ENCODE measurements around the gene ITIH1. TPM values are rescaled to one million over a fixed set of nuclear protein-coding genes. Genes with fewer than 3 reads are reported as not detected.

ITIH1 gene
- total and polyA plus RNA-seq, 2 experiments from 2014 or later: not detected

DNA sequence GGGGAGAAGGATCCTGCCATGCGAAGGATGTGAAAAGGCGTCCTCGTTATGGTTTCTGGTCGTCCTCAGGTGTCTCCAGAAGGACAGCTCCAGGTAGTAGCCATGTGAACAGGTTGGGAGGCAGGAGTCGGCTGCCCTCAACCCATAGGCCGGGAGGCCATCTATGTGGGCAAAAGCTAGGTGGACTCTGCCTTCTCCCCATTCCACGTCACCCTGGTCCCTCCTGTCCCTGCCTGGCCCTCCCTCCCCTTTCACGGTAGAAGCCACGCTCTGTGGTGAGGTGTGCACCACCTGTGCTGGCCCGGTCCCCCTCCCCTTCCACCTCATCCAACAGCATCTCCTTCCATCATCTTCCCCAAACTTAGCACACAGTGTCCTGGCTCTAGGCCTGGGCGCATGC, 33.5 kb downstream of the ITIH1 start:
- Histone ChIP-seq H3K4me3 (no peak overlapping the region), H3K9me2 (ENCODE audit: insufficient read depth) (no peaks in the 10 kb centered on the region), H3K27me3 (replicated peaks; ENCODE audit: insufficient read depth) (no peaks in the 10 kb centered on the region), H2AFZ (no peak overlapping the region), H3K79me2 (ENCODE audit: insufficient read depth) (no peaks in the 10 kb centered on the region), H4K20me1 (ENCODE audit: insufficient read depth) (no peaks in the 10 kb centered on the region), H3K27ac (no peak overlapping the region), H3K9ac (no peak overlapping the region), H3K4me1 (ENCODE audit: insufficient read depth) (no peaks in the 10 kb centered on the region), H3K4me2 (ENCODE audit: unreplicated experiment) (no peak overlapping the region), H3K9me3 (ENCODE audit: low read depth) (no peaks in the 10 kb centered on the region), H3K36me3 (ENCODE audit: low read depth) (no peaks in the 10 kb centered on the region), H3F3A (ENCODE audit: insufficient read depth) (no peaks in the 10 kb centered on the region)
- no peak for DNase-seq
- 76 to 82% methylated on average over 11 of the region's 11 CpGs for WGBS, 2 experiments (ENCODE audit: low coverage in 1 of 2, low lambda C conversion rate in 2 of 2, missing lambda C conversion rate in 2 of 2)
- TF ChIP-seq EZH2 (IDR thresholded peaks at IDR 0.05; ENCODE audit: insufficient read depth, poor library complexity, severe bottlenecking) (no peak), EZH2phosphoT487 (IDR thresholded peaks at IDR 0.05; ENCODE audit: insufficient read depth, low read depth) (no peak)
- in situ Hi-C loops (cut with MboI): no loop called here

- Histone ChIP-seq H3K9me2 (ENCODE audit: insufficient read depth) (no peaks in the 10 kb centered on the region), H4K20me1 (ENCODE audit: insufficient read depth) (no peaks in the 10 kb centered on the region), H3K4me2 (ENCODE audit: unreplicated experiment) (no peak overlapping the region), H3K4me3 (no peak overlapping the region), H3K27me3 (replicated peaks; ENCODE audit: insufficient read depth) (no peaks in the 10 kb centered on the region), H2AFZ (no peak overlapping the region), H3K9me3 (ENCODE audit: low read depth) (no peaks in the 10 kb centered on the region), H3K36me3 (ENCODE audit: low read depth) (no peaks in the 10 kb centered on the region), H3K9ac (no peak overlapping the region), H3K79me2 (ENCODE audit: insufficient read depth) (no peaks in the 10 kb centered on the region), H3K27ac (no peak overlapping the region), H3F3A (ENCODE audit: insufficient read depth) (no peaks in the 10 kb centered on the region), H3K4me1 (ENCODE audit: insufficient read depth) (no peaks in the 10 kb centered on the region)
- in situ Hi-C loops (cut with MboI): no loop called here
- TF ChIP-seq EZH2 (IDR thresholded peaks at IDR 0.05; ENCODE audit: insufficient read depth, poor library complexity, severe bottlenecking) (no peak), EZH2phosphoT487 (IDR thresholded peaks at IDR 0.05; ENCODE audit: insufficient read depth, low read depth) (no peak)
- WGBS, 2 experiments (ENCODE audit: low coverage in 1 of 2, low lambda C conversion rate in 2 of 2, missing lambda C conversion rate in 2 of 2): 41 to 58% methylated on average over 7 of the region's 7 CpGs
- DNase-seq: no peak
Measured at GRCh38 chr3:52811452-52812011, 34.1 kb downstream of the ITIH1 start.

DNA sequence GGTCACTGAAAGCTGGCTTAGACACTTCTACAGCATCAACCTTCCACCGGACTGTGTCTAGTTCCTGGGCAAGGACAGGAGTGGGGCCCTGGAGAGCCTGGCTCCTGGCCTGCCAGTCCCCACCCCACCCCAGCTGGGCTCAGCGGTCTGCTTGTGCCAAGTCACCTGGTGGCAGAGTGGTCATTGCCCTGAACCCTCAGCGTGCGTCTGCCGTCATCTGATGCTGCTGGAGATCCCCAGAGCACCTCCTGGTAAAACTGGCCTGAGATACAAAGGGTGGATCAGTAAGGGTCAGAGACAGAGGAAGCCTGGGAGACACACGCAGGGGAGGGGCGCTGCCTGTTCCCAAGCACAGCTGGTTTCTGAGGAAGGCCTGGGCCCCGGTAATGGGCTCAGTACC, 36.4 kb downstream of the ITIH1 start:
- Histone ChIP-seq H3K9me3 (ENCODE audit: low read depth) (no peaks in the 10 kb centered on the region), H2AFZ (no peak overlapping the region), H3K9ac (no peak overlapping the region), H3K79me2 (ENCODE audit: insufficient read depth) (no peaks in the 10 kb centered on the region), H3K4me1 (ENCODE audit: insufficient read depth) (no peaks in the 10 kb centered on the region), H3F3A (ENCODE audit: insufficient read depth) (no peaks in the 10 kb centered on the region), H4K20me1 (ENCODE audit: insufficient read depth) (no peaks in the 10 kb centered on the region), H3K4me2 (ENCODE audit: unreplicated experiment) (no peak overlapping the region), H3K36me3 (ENCODE audit: low read depth) (no peaks in the 10 kb centered on the region), H3K27ac (no peak overlapping the region), H3K9me2 (ENCODE audit: insufficient read depth) (no peaks in the 10 kb centered on the region), H3K27me3 (replicated peaks; ENCODE audit: insufficient read depth) (no peaks in the 10 kb centered on the region), H3K4me3 (no peak overlapping the region)
- DNase-seq: no peak
- 71% methylated on average over 8 of the region's 8 CpGs for WGBS, 2 experiments (ENCODE audit: low coverage in 1 of 2, low lambda C conversion rate in 2 of 2, missing lambda C conversion rate in 2 of 2)
- in situ Hi-C loops (cut with MboI): no loop called here
- TF ChIP-seq EZH2 (IDR thresholded peaks at IDR 0.05; ENCODE audit: insufficient read depth, poor library complexity, severe bottlenecking) (no peak), EZH2phosphoT487 (IDR thresholded peaks at IDR 0.05; ENCODE audit: insufficient read depth, low read depth) (no peak)

- Histone ChIP-seq H3K4me2 (ENCODE audit: unreplicated experiment) (no peak overlapping the region), H3K79me2 (ENCODE audit: insufficient read depth) (no peaks in the 10 kb centered on the region), H3K36me3 (ENCODE audit: low read depth) (no peaks in the 10 kb centered on the region), H3K9me3 (ENCODE audit: low read depth) (no peaks in the 10 kb centered on the region), H3K4me1 (ENCODE audit: insufficient read depth) (no peaks in the 10 kb centered on the region), H3F3A (ENCODE audit: insufficient read depth) (no peaks in the 10 kb centered on the region), H3K4me3 (no peak overlapping the region), H4K20me1 (ENCODE audit: insufficient read depth) (no peaks in the 10 kb centered on the region), H3K27me3 (replicated peaks; ENCODE audit: insufficient read depth) (no peaks in the 10 kb centered on the region), H3K9me2 (ENCODE audit: insufficient read depth) (no peaks in the 10 kb centered on the region), H2AFZ (no peak overlapping the region), H3K27ac (no peak overlapping the region), H3K9ac (no peak overlapping the region)
- TF ChIP-seq EZH2phosphoT487 (IDR thresholded peaks at IDR 0.05; ENCODE audit: insufficient read depth, low read depth): no peak
- no peak for TF ChIP-seq EZH2 (IDR thresholded peaks at IDR 0.05; ENCODE audit: insufficient read depth, poor library complexity, severe bottlenecking)
- in situ Hi-C loops (cut with MboI): no loop called here
- DNase-seq: no peak
- 75 to 82% methylated on average over 6 of the region's 6 CpGs for WGBS, 2 experiments (ENCODE audit: low coverage in 1 of 2, low lambda C conversion rate in 2 of 2, missing lambda C conversion rate in 2 of 2)
Measured at GRCh38 chr3:52816199-52816598, 38.8 kb downstream of the ITIH1 start.

GRCh38 chr3:52816654-52817053, 39.3 kb downstream of the ITIH1 start:
- no peaks in the 10 kb centered on the region for H4K20me1 ChIP-seq (ENCODE audit: insufficient read depth)
- H3K4me2 ChIP-seq (ENCODE audit: unreplicated experiment): no peak overlapping the region
- H3K79me2 ChIP-seq (ENCODE audit: insufficient read depth): no peaks in the 10 kb centered on the region
- no peak overlapping the region for H2AFZ ChIP-seq
- no peak overlapping the region for H3K4me3 ChIP-seq
- no peak overlapping the region for H3K27ac ChIP-seq
- H3K9ac ChIP-seq: no peak overlapping the region
- TF ChIP-seq EZH2phosphoT487 (IDR thresholded peaks at IDR 0.05; ENCODE audit: insufficient read depth, low read depth) (no peak), EZH2 (IDR thresholded peaks at IDR 0.05; ENCODE audit: insufficient read depth, poor library complexity, severe bottlenecking) (no peak)
- no peaks in the 10 kb centered on the region for H3K27me3 ChIP-seq (replicated peaks; ENCODE audit: insufficient read depth)
- H3F3A ChIP-seq (ENCODE audit: insufficient read depth): no peaks in the 10 kb centered on the region
- no peaks in the 10 kb centered on the region for H3K9me2 ChIP-seq (ENCODE audit: insufficient read depth)
- in situ Hi-C loops (cut with MboI): no loop called here
- no peaks in the 10 kb centered on the region for H3K36me3 ChIP-seq (ENCODE audit: low read depth)
- no peak for DNase-seq
- H3K4me1 ChIP-seq (ENCODE audit: insufficient read depth): no peaks in the 10 kb centered on the region
- WGBS, 2 experiments (ENCODE audit: low coverage in 1 of 2, low lambda C conversion rate in 2 of 2, missing lambda C conversion rate in 2 of 2): 91 to 97% methylated on average over 10 of the region's 10 CpGs
- H3K9me3 ChIP-seq (ENCODE audit: low read depth): no peaks in the 10 kb centered on the region

Data from GM23248 (cell line).